Subcutaneous adipose tissue (tissue), 4 donors: ENCODE results near the gene IRAK2. TPM values are rescaled to one million over a fixed set of nuclear protein-coding genes. Genes with fewer than 3 reads are reported as not detected.

ENCODE experiments used
- CTCF ChIP-seq: fragments of 450-650 bp; IDR thresholded peaks from one replicate; pipeline ENCODE4 v1.5.1; 2016; ENCODE audit warnings: low read depth, mild to moderate bottlenecking, control low read depth, antibody characterized with exemption, moderate library complexity
- total RNA-seq, 4 donors: library from RNA; depleted of rRNA; stranded (reverse); fragments of >200 nt; gene quantifications; one replicate each; pipeline ENCODE4 v1.1.0, GENCODE V29; 2016

Gene IRAK2
- total RNA-seq, 4 donors from 2014 or later, result 6.8 to 20.5 (median 13.7) TPM

GRCh38 chr3:10187944-10188343 is 23.2 kb downstream of the IRAK2 start:
- TF ChIP-seq CTCF, result no peak

GRCh38 chr3:10188804-10189556 is 24.3 kb downstream of the IRAK2 start:
- TF ChIP-seq CTCF, result no peak

GRCh38 chr3:10189557-10190354 is 25.0 kb downstream of the IRAK2 start:
- TF ChIP-seq CTCF, result no peak

- no peak for TF ChIP-seq CTCF
Observed at GRCh38 chr3:10192953-10193691, 28.4 kb downstream of the IRAK2 start.

GRCh38 chr3:10193692-10194327 is 29.1 kb downstream of the IRAK2 start:
- no peak for TF ChIP-seq CTCF

GRCh38 chr3:10194328-10195071 is 29.8 kb downstream of the IRAK2 start:
- no peak for TF ChIP-seq CTCF
